Amniotic epithelial cell (primary cell): Measurements from ENCODE around the gene PCBP3.
A peak's percentile ranks its signal among the peaks of the same experiment; 100 is the strongest.

Source experiments
- DNase-seq: peaks from one replicate; pipeline ENCODE4 v3.0.0-alpha.2; 2010; ENCODE audit warnings: low read depth

The PCBP3 gene

DNA sequence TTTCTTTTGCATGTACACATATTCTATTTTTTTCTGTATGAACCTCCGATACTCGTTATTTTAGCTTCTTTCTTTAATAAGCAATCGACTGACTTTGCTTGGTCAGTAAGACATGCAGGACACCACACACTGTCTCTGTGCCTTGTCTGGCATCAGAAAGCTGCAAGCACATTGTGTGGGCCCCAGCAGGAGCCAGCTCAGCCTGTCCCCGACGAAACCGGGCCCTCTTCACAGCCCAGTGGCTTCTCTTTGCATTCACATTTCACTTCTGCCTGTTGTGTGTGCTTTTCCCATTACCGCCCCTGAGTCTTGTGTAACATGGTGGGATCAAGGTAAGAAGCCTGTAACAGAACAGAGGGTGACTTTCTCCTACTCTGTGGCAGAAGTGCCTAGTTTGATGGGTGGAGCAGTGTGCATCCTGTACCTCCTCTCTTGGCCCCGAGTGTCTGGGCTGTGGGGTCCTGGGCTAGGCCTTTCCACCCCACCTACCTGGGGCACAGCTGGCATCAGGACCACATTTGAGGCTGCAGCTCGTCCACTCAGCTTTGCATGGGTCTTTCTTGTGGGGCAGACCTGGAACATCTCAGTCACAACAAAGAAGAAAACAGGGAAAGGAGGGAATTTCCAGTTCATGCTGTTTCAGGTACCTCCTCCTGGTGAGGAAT is 219.2 kb downstream of the PCBP3 start:
- DNase-seq = no peak

GRCh38 chr21:45863267-45863666 is 219.7 kb downstream of the PCBP3 start:
- DNase-seq = no peak

DNA sequence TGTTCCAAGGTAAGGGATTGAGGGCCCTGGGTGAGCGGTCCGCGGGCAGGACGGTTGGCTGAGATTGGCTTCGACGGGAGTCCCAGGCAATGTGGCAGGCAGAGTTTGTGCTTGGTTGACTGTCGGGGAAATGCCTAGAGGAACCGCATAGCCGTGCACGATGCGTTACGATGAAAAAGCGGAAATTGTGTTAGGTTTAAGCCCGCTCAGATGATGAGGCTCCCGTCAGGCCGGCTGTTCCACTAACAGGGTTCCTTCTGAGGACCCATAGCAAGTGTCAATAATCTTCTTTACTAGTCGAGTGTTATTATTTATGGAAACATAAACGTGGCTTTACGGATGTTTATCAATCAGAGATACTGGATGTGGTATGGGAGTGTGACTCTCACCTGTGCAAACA is 220.2 kb downstream of the PCBP3 start:
- no peak for DNase-seq

DNA sequence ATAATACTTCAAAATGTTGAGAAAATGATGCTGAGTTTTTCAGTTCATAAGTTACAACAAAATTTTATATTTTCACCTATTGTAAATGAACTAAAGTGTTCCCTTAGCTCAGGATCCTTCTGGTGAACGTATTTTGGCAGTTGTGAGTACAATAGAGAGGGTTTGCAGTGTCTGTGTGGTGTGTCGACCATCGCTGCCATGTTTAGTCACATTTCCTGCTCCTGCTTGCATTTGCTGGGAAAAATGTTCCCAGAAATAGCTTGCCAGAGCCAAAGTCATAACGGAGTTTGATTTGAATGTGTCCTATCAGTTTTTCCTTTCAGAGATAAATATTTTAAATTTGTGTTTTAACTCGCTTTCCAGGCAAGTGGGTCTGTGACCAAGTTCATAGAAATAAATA is 220.9 kb downstream of the PCBP3 start:
- DNase-seq = no peak

- DNase-seq = peak; percentile 94
These were observed 221.7 kb downstream of the PCBP3 start for GRCh38 chr21:45865106-45865835.

DNA sequence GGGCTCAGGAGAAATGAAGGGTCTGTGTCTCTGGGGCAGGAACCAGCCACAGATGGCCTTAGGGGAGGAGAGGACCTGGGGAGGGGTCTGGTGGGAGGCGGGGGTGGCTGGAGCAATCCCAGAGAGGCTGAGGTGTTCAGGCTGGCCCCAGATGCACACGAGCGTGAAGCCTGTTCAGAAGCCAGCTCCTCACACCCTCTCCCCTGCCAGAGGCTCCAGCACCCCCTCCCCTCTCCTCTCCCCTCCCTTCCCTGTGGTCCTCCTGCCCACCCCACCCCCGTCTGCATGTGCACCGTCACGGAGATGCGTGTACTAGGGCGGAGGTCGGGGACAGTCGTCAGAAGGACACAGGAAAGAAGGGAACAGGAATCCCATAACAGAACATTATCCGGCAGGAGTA is 223.0 kb downstream of the PCBP3 start:
- no peak for DNase-seq

DNA sequence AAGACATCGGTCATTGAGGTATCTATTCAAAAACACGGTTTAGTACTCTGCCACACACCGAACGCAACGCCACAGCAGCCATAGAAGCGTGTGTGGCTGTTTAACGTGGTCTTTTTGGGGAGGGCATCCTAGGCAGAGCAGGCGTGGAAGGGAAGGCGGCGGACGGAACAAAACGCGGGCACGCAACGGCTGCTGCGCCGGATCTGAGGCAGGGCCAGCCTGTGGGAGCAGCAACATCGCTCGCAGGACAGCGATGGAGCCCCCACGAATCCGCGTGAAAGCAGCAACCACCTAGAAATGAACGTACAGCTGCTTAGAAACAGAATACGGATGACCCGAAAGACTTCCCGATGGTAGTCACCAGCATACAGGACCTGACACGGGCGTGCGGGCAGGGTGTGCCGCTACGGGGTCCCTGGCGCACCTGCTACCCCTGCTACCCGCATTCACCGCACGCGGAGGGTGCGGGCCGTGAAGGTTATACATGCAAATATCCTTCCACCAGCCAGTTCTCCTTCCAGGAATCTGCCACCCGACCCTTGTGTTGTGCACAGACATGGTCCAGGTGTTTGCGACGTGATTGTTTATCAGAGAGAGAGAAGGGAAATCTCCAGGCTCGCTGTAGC is 223.6 kb downstream of the PCBP3 start:
- no peak for DNase-seq

DNA sequence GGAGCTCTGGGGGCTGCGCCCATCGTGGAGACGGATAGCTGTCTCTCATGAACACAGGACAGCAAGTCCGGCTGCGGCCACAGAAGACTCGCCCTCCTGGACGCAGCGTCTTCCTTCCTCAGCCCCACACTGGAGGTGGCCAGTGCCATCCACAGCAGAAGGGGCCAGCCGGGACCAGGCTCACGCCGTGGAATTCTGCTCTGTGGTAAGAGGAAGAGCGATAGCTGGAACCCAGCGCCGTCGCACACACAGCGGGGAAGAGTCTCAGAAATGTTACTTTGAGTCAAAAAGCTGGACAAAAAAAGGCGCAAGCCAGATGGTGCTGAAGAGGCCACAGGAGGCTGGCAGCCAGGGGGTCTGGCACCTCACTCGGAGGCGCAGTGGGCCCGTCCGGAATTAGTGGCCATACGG is 224.2 kb downstream of the PCBP3 start:
- DNase-seq = no peak

DNA sequence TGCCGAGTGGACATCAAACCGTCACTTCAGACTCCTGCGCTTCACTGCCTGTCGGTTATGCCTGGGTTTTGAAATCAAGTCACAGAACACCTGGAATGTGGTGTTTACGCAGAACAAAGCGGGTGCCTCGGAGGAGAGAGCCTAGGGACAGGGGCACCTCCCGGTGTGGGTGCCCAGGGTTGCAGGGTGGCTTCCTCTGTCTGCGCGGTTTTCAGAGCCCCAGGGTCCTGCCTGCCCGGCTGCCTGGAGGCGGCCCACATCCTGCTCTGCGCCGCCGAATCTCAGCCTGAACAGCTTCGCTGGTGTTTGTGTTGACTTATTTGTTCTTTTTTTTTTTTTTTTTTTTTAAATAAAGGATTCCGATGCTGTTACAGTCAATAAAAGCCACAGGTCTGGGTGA is 224.6 kb downstream of the PCBP3 start:
- DNase-seq = no peak

GRCh38 chr21:45868488-45868887 is 225.0 kb downstream of the PCBP3 start:
- DNase-seq = no peak

GRCh38 chr21:45869121-45870007 is 225.8 kb downstream of the PCBP3 start:
- DNase-seq = peak; percentile 86

GRCh38 chr21:45870421-45870820 is 226.9 kb downstream of the PCBP3 start:
- no peak for DNase-seq

- DNase-seq = no peak
These were observed 227.5 kb downstream of the PCBP3 start for GRCh38 chr21:45870851-45871615.

DNA sequence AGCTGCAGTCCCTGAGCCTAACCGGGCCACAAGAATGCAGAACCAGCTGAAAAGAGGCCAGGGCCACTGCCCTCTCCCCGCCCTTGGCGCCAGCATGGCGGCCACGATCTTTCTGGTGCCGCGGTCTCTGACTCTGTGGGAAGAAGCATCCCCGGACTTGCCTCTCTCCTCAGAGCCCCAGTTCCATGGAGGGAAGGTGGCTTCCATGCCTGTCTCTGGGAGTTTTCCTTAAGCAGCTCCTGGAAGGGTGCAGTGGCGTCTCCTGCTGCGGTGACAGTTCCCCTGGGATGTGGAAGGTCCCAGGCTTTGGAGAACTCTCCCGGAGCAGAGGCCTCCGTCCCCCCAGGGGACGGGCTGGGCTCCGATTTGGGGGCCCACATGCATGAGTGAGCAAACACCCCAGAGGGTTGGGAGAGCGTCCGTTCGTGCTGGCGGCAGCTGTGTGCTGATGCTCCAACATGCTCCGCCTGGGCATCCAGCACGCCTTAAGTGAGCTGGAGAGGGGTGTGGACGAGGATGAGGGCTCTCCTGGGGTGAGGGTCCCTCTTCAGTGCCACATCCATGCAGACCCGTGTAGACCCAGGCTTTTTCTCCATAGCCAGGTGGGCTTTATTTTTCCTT is 228.2 kb downstream of the PCBP3 start:
- no peak for DNase-seq

- DNase-seq = no peak
These were observed 228.9 kb downstream of the PCBP3 start for GRCh38 chr21:45872471-45872870.

DNA sequence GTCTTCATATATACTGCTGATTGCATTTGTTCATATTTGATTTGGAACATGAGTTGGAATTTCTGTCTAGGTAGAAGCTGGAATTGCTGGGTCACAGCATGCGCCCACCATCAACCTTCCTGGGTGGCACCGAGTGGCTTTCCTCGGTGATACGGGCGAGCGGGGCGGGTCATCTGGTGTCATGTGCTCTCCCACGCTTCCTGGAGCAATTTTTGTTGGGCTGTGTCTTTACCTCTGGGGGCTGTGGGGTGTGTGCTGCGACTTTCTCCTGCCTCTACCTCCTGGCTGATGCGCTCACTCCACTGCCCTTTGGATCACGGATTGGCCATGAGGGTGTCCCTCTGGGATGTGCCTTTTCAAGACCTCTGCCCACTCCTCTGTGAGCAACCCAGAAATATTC is 229.4 kb downstream of the PCBP3 start:
- DNase-seq = no peak

DNA sequence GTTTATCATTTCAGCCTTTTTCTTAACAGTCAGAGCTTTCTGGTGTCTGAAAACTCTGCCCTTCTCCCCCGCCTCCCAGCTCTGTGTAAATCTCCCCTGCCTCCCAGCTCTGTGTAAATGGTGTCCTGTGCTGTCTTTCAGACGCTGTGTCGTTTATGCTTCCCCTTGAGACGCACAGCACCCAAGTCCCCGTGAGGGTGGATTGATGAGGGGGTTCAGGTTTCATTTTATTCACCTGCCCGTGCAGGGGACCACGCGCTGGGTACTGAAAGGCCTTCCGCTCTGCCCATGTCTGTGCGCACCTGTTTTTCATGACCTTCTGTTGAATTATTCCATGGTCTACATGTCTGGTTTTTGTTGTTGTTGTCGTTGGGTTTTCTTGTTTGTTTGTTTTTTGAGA is 229.9 kb downstream of the PCBP3 start:
- no peak for DNase-seq

DNA sequence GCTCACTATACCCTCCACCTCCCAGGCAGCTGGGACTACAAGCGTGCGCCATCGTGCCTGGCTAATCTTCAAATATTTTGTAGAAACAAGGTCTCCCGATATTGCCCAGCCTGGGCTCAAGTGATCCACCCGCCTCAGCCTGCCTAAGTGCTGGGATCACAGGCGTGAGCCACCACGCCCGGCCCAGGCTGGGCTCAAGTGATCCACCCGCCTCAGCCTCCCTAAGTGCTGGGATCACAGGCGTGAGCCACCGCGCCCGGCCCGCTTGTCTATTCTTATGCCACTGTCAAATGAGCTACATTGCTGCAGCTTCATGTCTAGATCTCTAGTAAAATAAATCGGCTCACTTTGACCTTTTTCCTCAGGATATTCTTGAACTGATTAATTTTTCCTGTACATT is 230.3 kb downstream of the PCBP3 start:
- DNase-seq = no peak

- DNase-seq = peak; percentile 98
These were observed 231.3 kb downstream of the PCBP3 start for GRCh38 chr21:45874716-45875415.

DNA sequence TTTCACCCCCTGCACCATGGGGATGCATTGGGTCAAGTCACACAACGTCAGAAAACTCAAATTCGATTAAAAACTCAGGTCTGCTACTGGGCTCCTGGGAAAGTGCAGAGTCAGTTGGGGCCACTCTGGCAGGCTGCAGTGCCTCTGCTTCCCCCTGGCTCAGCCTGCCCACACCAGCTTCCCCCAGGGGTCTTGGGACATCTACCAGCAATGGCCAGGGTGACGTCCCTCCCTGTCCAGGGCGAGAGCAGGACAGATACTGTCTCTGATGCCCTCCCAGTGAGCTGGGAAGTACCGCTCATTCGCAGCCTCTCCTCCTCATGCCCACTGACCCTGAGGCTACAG is 231.9 kb downstream of the PCBP3 start:
- no peak for DNase-seq

GRCh38 chr21:45875881-45876280 is 232.4 kb downstream of the PCBP3 start:
- no peak for DNase-seq
